GM12864 (cell line): ENCODE data around the gene RALGAPA1.
"Not testable (repeated sequence)": the region's sequence is repeated elsewhere in the genome, so short reads cannot be mapped to it uniquely, and the experiment has no call there.

Experiments used
- DNase-seq: peaks from one replicate; pipeline ENCODE4 v3.0.0-alpha.2; 2011; ENCODE audit warnings: low read depth
- H3K4me3 ChIP-seq: 2 replicates; pipeline ENCODE4 v1.5.1; 2011; ENCODE audit warnings: mild to moderate bottlenecking, low read depth, low read length, control low read depth
- CTCF ChIP-seq: IDR thresholded peaks from 2 replicates; pipeline ENCODE4 v1.5.1; 2011; ENCODE audit warnings: low read depth, mild to moderate bottlenecking, moderate library complexity, low read length, control low read depth, inconsistent platforms; ENCODE audit errors: missing control alignments

RALGAPA1 gene

GRCh38 chr14:35742032-35742371, 67.1 kb downstream of the RALGAPA1 start:
- H3K4me3 ChIP-seq = no peak overlapping the region
- no peak for DNase-seq
- TF ChIP-seq CTCF = no peak

- H3K4me3 ChIP-seq = no peak overlapping the region
- no peak for TF ChIP-seq CTCF
- DNase-seq = no peak
Observed at GRCh38 chr14:35741345-35742031, 67.6 kb downstream of the RALGAPA1 start.

- no peak for TF ChIP-seq CTCF
- no peak overlapping the region for H3K4me3 ChIP-seq
- no peak for DNase-seq
Observed at GRCh38 chr14:35740215-35740614, 68.9 kb downstream of the RALGAPA1 start.

- DNase-seq, H3K4me3 ChIP-seq: not testable (repeated sequence)
Observed at GRCh38 chr14:35735163-35735562, 73.9 kb downstream of the RALGAPA1 start.

- H3K4me3 ChIP-seq, DNase-seq: not testable (repeated sequence)
Observed at GRCh38 chr14:35733510-35733909, 75.6 kb downstream of the RALGAPA1 start.

- no peak overlapping the region for H3K4me3 ChIP-seq
- DNase-seq = no peak
- no peak for TF ChIP-seq CTCF
Observed at GRCh38 chr14:35730871-35731270, 78.2 kb downstream of the RALGAPA1 start.

GRCh38 chr14:35727764-35728163, 81.3 kb downstream of the RALGAPA1 start:
- no peak overlapping the region for H3K4me3 ChIP-seq
- no peak for DNase-seq
- no peak for TF ChIP-seq CTCF

GRCh38 chr14:35725930-35726329, 83.2 kb downstream of the RALGAPA1 start:
- TF ChIP-seq CTCF = no peak
- no peak overlapping the region for H3K4me3 ChIP-seq

More at GRCh38 chr14:35725930-35726329, 83.2 kb downstream of the RALGAPA1 start:
- no peak for DNase-seq
